ENCODE measurements around the gene TIMM10B. TPM values are rescaled to one million over a fixed set of nuclear protein-coding genes. Genes with fewer than 3 reads are reported as not detected.

The TIMM10B gene
- total and polyA plus RNA-seq, 2 of the 13 experiments (the other 11 are each of a cell fraction or from before 2014, with no cell fraction given), result 34.9 to 39.5 TPM

DNA sequence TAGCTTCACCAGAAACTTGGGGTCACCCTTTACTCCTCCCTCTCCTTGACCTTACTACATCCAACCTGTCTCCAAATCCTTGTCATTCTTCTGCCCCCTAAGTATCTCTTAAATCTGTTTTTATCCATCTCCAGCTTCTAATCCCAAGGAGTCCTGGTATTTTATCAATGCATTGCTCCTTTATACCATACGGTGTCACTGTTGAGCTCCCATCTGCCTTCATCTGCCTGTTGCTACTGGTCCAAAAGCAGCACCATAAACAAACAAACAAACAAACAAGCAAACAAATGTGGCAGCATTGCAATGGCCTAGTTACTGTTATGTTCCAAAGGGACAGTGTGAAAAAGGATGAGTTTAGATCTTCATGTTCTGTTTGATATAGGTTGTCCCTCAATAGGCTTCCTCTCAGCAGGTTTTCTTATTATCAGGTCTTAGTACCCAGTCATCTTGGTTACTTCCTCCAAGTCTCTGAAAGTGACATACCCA is 50.0 kb downstream of the TIMM10B start (continued):
- TF ChIP-seq FOXA1 (IDR thresholded peaks at IDR 0.05) (no peak), FOXA1 (CRISPR knock-in tag; IDR thresholded peaks at IDR 0.05) (0 out of 2 replicates have a peak, but pooled peaks have one; percentile 13), GATAD2A (CRISPR knock-in tag; IDR thresholded peaks at IDR 0.05) (no peak), HOXA3 (CRISPR knock-in tag; IDR thresholded peaks at IDR 0.05) (no peak), ZFAT (CRISPR knock-in tag; conservative IDR thresholded peaks at IDR 0.05) (no peak), NR2F1 (CRISPR knock-in tag; IDR thresholded peaks at IDR 0.05) (no peak), SMC3 (IDR thresholded peaks at IDR 0.05; ENCODE audit: low read length) (peak; percentile 75), KLF11 (CRISPR knock-in tag; IDR thresholded peaks at IDR 0.05) (no peak), NONO (IDR thresholded peaks at IDR 0.05) (no peak), NONO (CRISPR knock-in tag; conservative IDR thresholded peaks at IDR 0.05) (0 out of 2 replicates have a peak, but pooled peaks have one; percentile 37), ZNF264 (CRISPR knock-in tag; IDR thresholded peaks at IDR 0.05) (no peak), ZNF558 (CRISPR knock-in tag; IDR thresholded peaks at IDR 0.05; ENCODE audit: borderline replicate concordance) (no peak; the same call in 1 of the 2 replicates), KMT2B (CRISPR knock-in tag; IDR thresholded peaks at IDR 0.05) (no peak), STAG1 (CRISPR knock-in tag; IDR thresholded peaks at IDR 0.05) (peak; percentile 85), FOXA3 (CRISPR knock-in tag; IDR thresholded peaks at IDR 0.05) (0 out of 2 replicates have a peak, but pooled peaks have one; percentile 17), PRMT3 (CRISPR knock-in tag; IDR thresholded peaks at IDR 0.05; ENCODE audit: borderline replicate concordance, low read depth) (no peak)
- TF ChIP-seq, protein P1, sequence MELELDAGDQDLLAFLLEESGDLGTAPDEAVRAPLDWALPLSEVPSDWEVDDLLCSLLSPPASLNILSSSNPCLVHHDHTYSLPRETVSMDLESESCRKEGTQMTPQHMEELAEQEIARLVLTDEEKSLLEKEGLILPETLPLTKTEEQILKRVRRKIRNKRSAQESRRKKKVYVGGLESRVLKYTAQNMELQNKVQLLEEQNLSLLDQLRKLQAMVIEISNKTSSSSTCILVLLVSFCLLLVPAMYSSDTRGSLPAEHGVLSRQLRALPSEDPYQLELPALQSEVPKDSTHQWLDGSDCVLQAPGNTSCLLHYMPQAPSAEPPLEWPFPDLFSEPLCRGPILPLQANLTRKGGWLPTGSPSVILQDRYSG (CRISPR knock-in tag; IDR thresholded peaks at IDR 0.05), result no peak
- TF ChIP-seq, protein P2, sequence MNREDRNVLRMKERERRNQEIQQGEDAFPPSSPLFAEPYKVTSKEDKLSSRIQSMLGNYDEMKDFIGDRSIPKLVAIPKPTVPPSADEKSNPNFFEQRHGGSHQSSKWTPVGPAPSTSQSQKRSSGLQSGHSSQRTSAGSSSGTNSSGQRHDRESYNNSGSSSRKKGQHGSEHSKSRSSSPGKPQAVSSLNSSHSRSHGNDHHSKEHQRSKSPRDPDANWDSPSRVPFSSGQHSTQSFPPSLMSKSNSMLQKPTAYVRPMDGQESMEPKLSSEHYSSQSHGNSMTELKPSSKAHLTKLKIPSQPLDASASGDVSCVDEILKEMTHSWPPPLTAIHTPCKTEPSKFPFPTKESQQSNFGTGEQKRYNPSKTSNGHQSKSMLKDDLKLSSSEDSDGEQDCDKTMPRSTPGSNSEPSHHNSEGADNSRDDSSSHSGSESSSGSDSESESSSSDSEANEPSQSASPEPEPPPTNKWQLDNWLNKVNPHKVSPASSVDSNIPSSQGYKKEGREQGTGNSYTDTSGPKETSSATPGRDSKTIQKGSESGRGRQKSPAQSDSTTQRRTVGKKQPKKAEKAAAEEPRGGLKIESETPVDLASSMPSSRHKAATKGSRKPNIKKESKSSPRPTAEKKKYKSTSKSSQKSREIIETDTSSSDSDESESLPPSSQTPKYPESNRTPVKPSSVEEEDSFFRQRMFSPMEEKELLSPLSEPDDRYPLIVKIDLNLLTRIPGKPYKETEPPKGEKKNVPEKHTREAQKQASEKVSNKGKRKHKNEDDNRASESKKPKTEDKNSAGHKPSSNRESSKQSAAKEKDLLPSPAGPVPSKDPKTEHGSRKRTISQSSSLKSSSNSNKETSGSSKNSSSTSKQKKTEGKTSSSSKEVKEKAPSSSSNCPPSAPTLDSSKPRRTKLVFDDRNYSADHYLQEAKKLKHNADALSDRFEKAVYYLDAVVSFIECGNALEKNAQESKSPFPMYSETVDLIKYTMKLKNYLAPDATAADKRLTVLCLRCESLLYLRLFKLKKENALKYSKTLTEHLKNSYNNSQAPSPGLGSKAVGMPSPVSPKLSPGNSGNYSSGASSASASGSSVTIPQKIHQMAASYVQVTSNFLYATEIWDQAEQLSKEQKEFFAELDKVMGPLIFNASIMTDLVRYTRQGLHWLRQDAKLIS (CRISPR knock-in tag; IDR thresholded peaks at IDR 0.05), result no peak
- TF ChIP-seq, protein P3, sequence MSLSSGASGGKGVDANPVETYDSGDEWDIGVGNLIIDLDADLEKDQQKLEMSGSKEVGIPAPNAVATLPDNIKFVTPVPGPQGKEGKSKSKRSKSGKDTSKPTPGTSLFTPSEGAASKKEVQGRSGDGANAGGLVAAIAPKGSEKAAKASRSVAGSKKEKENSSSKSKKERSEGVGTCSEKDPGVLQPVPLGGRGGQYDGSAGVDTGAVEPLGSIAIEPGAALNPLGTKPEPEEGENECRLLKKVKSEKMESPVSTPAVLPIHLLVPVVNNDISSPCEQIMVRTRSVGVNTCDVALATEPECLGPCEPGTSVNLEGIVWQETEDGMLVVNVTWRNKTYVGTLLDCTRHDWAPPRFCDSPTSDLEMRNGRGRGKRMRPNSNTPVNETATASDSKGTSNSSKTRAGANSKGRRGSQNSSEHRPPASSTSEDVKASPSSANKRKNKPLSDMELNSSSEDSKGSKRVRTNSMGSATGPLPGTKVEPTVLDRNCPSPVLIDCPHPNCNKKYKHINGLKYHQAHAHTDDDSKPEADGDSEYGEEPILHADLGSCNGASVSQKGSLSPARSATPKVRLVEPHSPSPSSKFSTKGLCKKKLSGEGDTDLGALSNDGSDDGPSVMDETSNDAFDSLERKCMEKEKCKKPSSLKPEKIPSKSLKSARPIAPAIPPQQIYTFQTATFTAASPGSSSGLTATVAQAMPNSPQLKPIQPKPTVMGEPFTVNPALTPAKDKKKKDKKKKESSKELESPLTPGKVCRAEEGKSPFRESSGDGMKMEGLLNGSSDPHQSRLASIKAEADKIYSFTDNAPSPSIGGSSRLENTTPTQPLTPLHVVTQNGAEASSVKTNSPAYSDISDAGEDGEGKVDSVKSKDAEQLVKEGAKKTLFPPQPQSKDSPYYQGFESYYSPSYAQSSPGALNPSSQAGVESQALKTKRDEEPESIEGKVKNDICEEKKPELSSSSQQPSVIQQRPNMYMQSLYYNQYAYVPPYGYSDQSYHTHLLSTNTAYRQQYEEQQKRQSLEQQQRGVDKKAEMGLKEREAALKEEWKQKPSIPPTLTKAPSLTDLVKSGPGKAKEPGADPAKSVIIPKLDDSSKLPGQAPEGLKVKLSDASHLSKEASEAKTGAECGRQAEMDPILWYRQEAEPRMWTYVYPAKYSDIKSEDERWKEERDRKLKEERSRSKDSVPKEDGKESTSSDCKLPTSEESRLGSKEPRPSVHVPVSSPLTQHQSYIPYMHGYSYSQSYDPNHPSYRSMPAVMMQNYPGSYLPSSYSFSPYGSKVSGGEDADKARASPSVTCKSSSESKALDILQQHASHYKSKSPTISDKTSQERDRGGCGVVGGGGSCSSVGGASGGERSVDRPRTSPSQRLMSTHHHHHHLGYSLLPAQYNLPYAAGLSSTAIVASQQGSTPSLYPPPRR (CRISPR knock-in tag; IDR thresholded peaks at IDR 0.05; ENCODE audit: borderline replicate concordance), result no peak
- TF ChIP-seq, protein P4, sequence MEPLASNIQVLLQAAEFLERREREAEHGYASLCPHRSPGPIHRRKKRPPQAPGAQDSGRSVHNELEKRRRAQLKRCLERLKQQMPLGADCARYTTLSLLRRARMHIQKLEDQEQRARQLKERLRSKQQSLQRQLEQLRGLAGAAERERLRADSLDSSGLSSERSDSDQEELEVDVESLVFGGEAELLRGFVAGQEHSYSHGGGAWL (CRISPR knock-in tag; IDR thresholded peaks at IDR 0.05), result no peak
